IPS-18c (cell line): ENCODE results near the gene IL21.

Experiments used
- H3K4me3 ChIP-seq: 2 replicates; pipeline ENCODE4 v1.7.0; 2013; ENCODE audit warnings: low read depth, mild to moderate bottlenecking, low read length, moderate library complexity; ENCODE audit not compliant: insufficient read depth
- H3K9me3 ChIP-seq: one replicate; pipeline ENCODE4 v1.6.1; 2013; ENCODE audit warnings: mild to moderate bottlenecking, low read length, moderate library complexity; ENCODE audit not compliant: control insufficient read depth, insufficient read depth

Gene IL21

GRCh38 chr4:122643257-122643656 lies 22.4 kb upstream of the IL21 start:
- Histone ChIP-seq H3K9me3 (no peaks in the 10 kb centered on the region), H3K4me3 (no peak overlapping the region)

- Histone ChIP-seq H3K4me3 (no peak overlapping the region), H3K9me3 (no peaks in the 10 kb centered on the region)
Observed at GRCh38 chr4:122639181-122639580, 18.3 kb upstream of the IL21 start.

GRCh38 chr4:122636697-122637096 lies 15.8 kb upstream of the IL21 start:
- no peaks in the 10 kb centered on the region for H3K9me3 ChIP-seq
- H3K4me3 ChIP-seq, result no peak overlapping the region

GRCh38 chr4:122635205-122635604 lies 14.3 kb upstream of the IL21 start:
- no peaks in the 10 kb centered on the region for H3K9me3 ChIP-seq

GRCh38 chr4:122633211-122633610 lies 12.3 kb upstream of the IL21 start:
- Histone ChIP-seq H3K9me3 (no peaks in the 10 kb centered on the region), H3K4me3 (no peak overlapping the region)

More at GRCh38 chr4:122635205-122635604, 14.3 kb upstream of the IL21 start:
- no peak overlapping the region for H3K4me3 ChIP-seq

- Histone ChIP-seq H3K9me3 (no peaks in the 10 kb centered on the region), H3K4me3 (no peak overlapping the region)
Observed at GRCh38 chr4:122632396-122633143, 11.7 kb upstream of the IL21 start.

- H3K9me3 ChIP-seq, result no peaks in the 10 kb centered on the region
Observed at GRCh38 chr4:122625156-122625555, 4.3 kb upstream of the IL21 start.

GRCh38 chr4:122624205-122624604 lies 3.3 kb upstream of the IL21 start:
- no peaks in the 10 kb centered on the region for H3K9me3 ChIP-seq
- no peak overlapping the region for H3K4me3 ChIP-seq

More at GRCh38 chr4:122625156-122625555, 4.3 kb upstream of the IL21 start:
- no peak overlapping the region for H3K4me3 ChIP-seq

- Histone ChIP-seq H3K4me3 (no peak overlapping the region), H3K9me3 (no peaks in the 10 kb centered on the region)
Observed at GRCh38 chr4:122623637-122624166, 2.8 kb upstream of the IL21 start.

GRCh38 chr4:122622400-122622799 lies 1.5 kb upstream of the IL21 start:
- Histone ChIP-seq H3K9me3 (no peaks in the 10 kb centered on the region), H3K4me3 (no peak overlapping the region)

GRCh38 chr4:122619611-122620010 lies 1.3 kb downstream of the IL21 start:
- Histone ChIP-seq H3K9me3 (no peaks in the 10 kb centered on the region), H3K4me3 (no peak overlapping the region)

- no peaks in the 10 kb centered on the region for H3K9me3 ChIP-seq
- H3K4me3 ChIP-seq, result no peak overlapping the region
Observed at GRCh38 chr4:122617597-122618593, 3.0 kb downstream of the IL21 start.

- no peak overlapping the region for H3K4me3 ChIP-seq
- no peaks in the 10 kb centered on the region for H3K9me3 ChIP-seq
Observed at GRCh38 chr4:122616915-122617596, 3.8 kb downstream of the IL21 start.

- H3K4me3 ChIP-seq, result no peak overlapping the region
- no peaks in the 10 kb centered on the region for H3K9me3 ChIP-seq
Observed at GRCh38 chr4:122614621-122615020, 6.2 kb downstream of the IL21 start.

- Histone ChIP-seq H3K4me3 (no peak overlapping the region), H3K9me3 (no peaks in the 10 kb centered on the region)
Observed at GRCh38 chr4:122612540-122612939, 8.3 kb downstream of the IL21 start.

- Histone ChIP-seq H3K9me3 (no peaks in the 10 kb centered on the region), H3K4me3 (no peak overlapping the region)
Observed at GRCh38 chr4:122606364-122607043, 14.4 kb downstream of the IL21 start.

GRCh38 chr4:122604146-122604545 lies 16.7 kb downstream of the IL21 start:
- H3K4me3 ChIP-seq, result no peak overlapping the region
- no peaks in the 10 kb centered on the region for H3K9me3 ChIP-seq
